Bronchial smooth muscle cell (primary cell): ENCODE measurements around the gene E4F1. TPM values are rescaled to one million over a fixed set of nuclear protein-coding genes. Genes with fewer than 3 reads are reported as not detected.

ENCODE experiments used
- total RNA-seq: library from RNA; depleted of rRNA; stranded (reverse); fragments of >200 nt; gene quantifications from 2 replicates; pipeline ENCODE4 v1.2.1, GENCODE V29; 2014

Gene E4F1
- 23.5 and 31.9 TPM in 2 replicates for total RNA-seq

GRCh38 chr16:2223221-2223941, at the start of gene E4F1:
Gene E4F1 (plus strand): TSS chr16:2223591. CDS start chr16:2223614, 23 bp downstream.

GRCh38 chr16:2196162-2196980, 27.0 kb upstream of the E4F1 start, which contains the start of gene CASKIN1:
Gene CASKIN1 (minus strand): TSS chr16:2196605. CDS start chr16:2196432, 173 bp downstream.

GRCh38 chr16:2205104-2205966, 18.1 kb upstream of the E4F1 start, which contains the start of gene MLST8:
Gene MLST8 (plus strand): TSS chr16:2205454. CDS start chr16:2206086, 632 bp downstream.

GRCh38 chr16:2210386-2211365, 12.7 kb upstream of the E4F1 start, which contains the start of gene BRICD5:
Gene BRICD5 (minus strand): TSS chr16:2210863. CDS start chr16:2210833, 30 bp downstream.

GRCh38 chr16:2214719-2214968, 8.7 kb upstream of the E4F1 start, which contains the start of gene PGP:
Gene PGP (minus strand): TSS chr16:2214840. CDS start chr16:2214777, 63 bp downstream.

GRCh38 chr16:2236337-2237101, 13.1 kb downstream of the E4F1 start, which contains the start of gene DNASE1L2:
Gene DNASE1L2 (plus strand): TSS chr16:2236444. CDS start chr16:2236817, 373 bp downstream.

GRCh38 chr16:2251296-2252111, 28.1 kb downstream of the E4F1 start, which contains the start of gene ECI1:
Gene ECI1 (minus strand): TSS chr16:2251587. CDS start chr16:2251566, 21 bp downstream.

GRCh38 chr16:2267913-2268666, 44.7 kb downstream of the E4F1 start, which contains the start of gene RNPS1:
Gene RNPS1 (minus strand): TSS chr16:2268126. CDS start chr16:2264643, 3,483 bp downstream.

Other genes with a start within 250 kb of the E4F1 start
- 0.16 TPM in 1 of 2 replicates, not detected in the other for gene NOXO1, start 242.1 kb upstream of the E4F1 start, total RNA-seq
- gene GFER, start 239.4 kb upstream of the E4F1 start, total RNA-seq = 8.4 and 10.6 TPM in 2 replicates
- gene SYNGR3, start 233.6 kb upstream of the E4F1 start, total RNA-seq = 2.7 and 2.9 TPM in 2 replicates
- gene ZNF598, start 213.8 kb upstream of the E4F1 start, total RNA-seq = 12.0 and 15.1 TPM in 2 replicates
- 0.47 and 0.60 TPM in 2 replicates for gene NPW, start 203.8 kb upstream of the E4F1 start, total RNA-seq
- gene NHERF2, start 196.7 kb upstream of the E4F1 start, total RNA-seq = 34.4 and 41.2 TPM in 2 replicates
- gene NTHL1, start 175.8 kb upstream of the E4F1 start, total RNA-seq = 43.2 and 62.1 TPM in 2 replicates
- 46.2 and 78.6 TPM in 2 replicates for gene TSC2, start 175.6 kb upstream of the E4F1 start, total RNA-seq
- gene PKD1, start 87.7 kb upstream of the E4F1 start, total RNA-seq = 63.0 and 123 TPM in 2 replicates
- 3.2 and 5.5 TPM in 2 replicates for gene RAB26, start 75.0 kb upstream of the E4F1 start, total RNA-seq
- 44.8 and 53.2 TPM in 2 replicates for gene TRAF7, start 67.8 kb upstream of the E4F1 start, total RNA-seq
- gene CASKIN1, start 27.0 kb upstream of the E4F1 start, total RNA-seq = 0.09 and 0.16 TPM in 2 replicates
- 14.2 and 18.7 TPM in 2 replicates for gene MLST8, start 18.1 kb upstream of the E4F1 start, total RNA-seq
- 0.60 and 1.1 TPM in 2 replicates for gene BRICD5, start 12.7 kb upstream of the E4F1 start, total RNA-seq
- 2.2 and 5.4 TPM in 2 replicates for gene PGP, start 8.8 kb upstream of the E4F1 start, total RNA-seq
- 0.95 and 1.1 TPM in 2 replicates for gene DNASE1L2, start 12.9 kb downstream of the E4F1 start, total RNA-seq
- 21.2 and 28.8 TPM in 2 replicates for gene ECI1, start 28.0 kb downstream of the E4F1 start, total RNA-seq
- gene RNPS1, start 44.5 kb downstream of the E4F1 start, total RNA-seq = 23.2 and 41.8 TPM in 2 replicates
- gene ABCA3, start 117.1 kb downstream of the E4F1 start, total RNA-seq = 0.26 and 0.47 TPM in 2 replicates
- 3.3 and 4.7 TPM in 2 replicates for gene CCNF, start 205.9 kb downstream of the E4F1 start, total RNA-seq
- 0.34 and 1.1 TPM in 2 replicates for gene TEDC2, start 236.5 kb downstream of the E4F1 start, total RNA-seq
- 1.2 and 1.4 TPM in 2 replicates for gene NTN3, start 247.7 kb downstream of the E4F1 start, total RNA-seq